Bronchial epithelial cell (primary cell): Measurements from ENCODE around the gene CSTF1. TPM values are rescaled to one million over a fixed set of nuclear protein-coding genes. Genes with fewer than 3 reads are reported as not detected.

ENCODE experiments used
- DNase-seq: peaks from one replicate; pipeline ENCODE4 v3.0.0-alpha.2; 2010; ENCODE audit warnings: low read depth
- FAIRE-seq: peaks from 2 replicates; lab custom pipeline; 2011; peaks lifted over from hg19 to GRCh38; lab: Jason Lieb, UNC
- H3K27me3 ChIP-seq: 2 replicates; pipeline ENCODE4 v1.5.1; 2011; ENCODE audit warnings: low read length; ENCODE audit not compliant: control insufficient read depth, insufficient read depth
- H3K36me3 ChIP-seq: 2 replicates; pipeline ENCODE4 v1.5.1; 2011; ENCODE audit warnings: low read length; ENCODE audit not compliant: control insufficient read depth, insufficient read depth
- H3K4me3 ChIP-seq: 2 replicates; pipeline ENCODE4 v1.5.1; 2011; ENCODE audit warnings: mild to moderate bottlenecking, low read depth, low read length, control low read depth
- CTCF ChIP-seq: IDR thresholded peaks from 2 replicates; pipeline ENCODE4 v1.5.1; 2011; ENCODE audit warnings: mild to moderate bottlenecking, moderate library complexity, low read length, control low read depth, inconsistent platforms; ENCODE audit not compliant: insufficient read depth, severe bottlenecking
- total RNA-seq: library from RNA; depleted of rRNA; stranded (reverse); fragments of >200 nt; gene quantifications from 2 replicates; pipeline ENCODE4 v1.2.1, GENCODE V29; 2014

CSTF1 gene
- total RNA-seq, 1 donor from 2014 or later, result 21.9 TPM

GRCh38 chr20:56445540-56445939 is 53.1 kb downstream of the CSTF1 start:
- DNase-seq, result no peak
- Histone ChIP-seq H3K27me3 (no peaks in the 10 kb centered on the region), H3K4me3 (no peak overlapping the region), H3K36me3 (no peaks in the 10 kb centered on the region)
- no peak for TF ChIP-seq CTCF
- no peak for FAIRE-seq

- DNase-seq (no peak), FAIRE-seq (no peak)
- no peaks in the 10 kb centered on the region for H3K27me3 ChIP-seq
- H3K36me3 ChIP-seq, result no peaks in the 10 kb centered on the region
- no peak overlapping the region for H3K4me3 ChIP-seq
- no peak for TF ChIP-seq CTCF
Observed at GRCh38 chr20:56447227-56447626, 54.8 kb downstream of the CSTF1 start.

GRCh38 chr20:56449459-56449858 is 57.0 kb downstream of the CSTF1 start:
- Histone ChIP-seq H3K27me3 (no peaks in the 10 kb centered on the region), H3K4me3 (no peak overlapping the region), H3K36me3 (no peaks in the 10 kb centered on the region)
- no peak for FAIRE-seq
- no peak for TF ChIP-seq CTCF
- DNase-seq, result no peak

GRCh38 chr20:56451056-56451765 is 58.8 kb downstream of the CSTF1 start:
- Histone ChIP-seq H3K27me3 (no peaks in the 10 kb centered on the region), H3K4me3 (no peak overlapping the region), H3K36me3 (no peaks in the 10 kb centered on the region)
- peak; percentile 5 for DNase-seq
- no peak for TF ChIP-seq CTCF
- no peak for FAIRE-seq

- no peak for TF ChIP-seq CTCF
- no peak for FAIRE-seq
- no peaks in the 10 kb centered on the region for H3K36me3 ChIP-seq
- H3K4me3 ChIP-seq, result no peak overlapping the region
- no peaks in the 10 kb centered on the region for H3K27me3 ChIP-seq
- no peak for DNase-seq
Observed at GRCh38 chr20:56453352-56453751, 60.9 kb downstream of the CSTF1 start.

GRCh38 chr20:56454754-56455153 is 62.3 kb downstream of the CSTF1 start:
- DNase-seq (no peak), FAIRE-seq (no peak)
- Histone ChIP-seq H3K36me3 (no peaks in the 10 kb centered on the region), H3K4me3 (no peak overlapping the region), H3K27me3 (no peaks in the 10 kb centered on the region)
- no peak for TF ChIP-seq CTCF
